GM19324 (cell line): ENCODE measurements around the gene INSR.
"Not testable (repeated sequence)": the region's sequence is repeated elsewhere in the genome, so short reads cannot be mapped to it uniquely, and the experiment has no call there.

Experiments used
- ATAC-seq: cut with Tn5 transposase; IDR thresholded peaks from one replicate; pipeline ENCODE4 v1.9.1; 2021; ENCODE audit warnings: mild to moderate bottlenecking, moderate library complexity; ENCODE audit not compliant: unreplicated experiment, low FRiP score

Gene INSR

DNA sequence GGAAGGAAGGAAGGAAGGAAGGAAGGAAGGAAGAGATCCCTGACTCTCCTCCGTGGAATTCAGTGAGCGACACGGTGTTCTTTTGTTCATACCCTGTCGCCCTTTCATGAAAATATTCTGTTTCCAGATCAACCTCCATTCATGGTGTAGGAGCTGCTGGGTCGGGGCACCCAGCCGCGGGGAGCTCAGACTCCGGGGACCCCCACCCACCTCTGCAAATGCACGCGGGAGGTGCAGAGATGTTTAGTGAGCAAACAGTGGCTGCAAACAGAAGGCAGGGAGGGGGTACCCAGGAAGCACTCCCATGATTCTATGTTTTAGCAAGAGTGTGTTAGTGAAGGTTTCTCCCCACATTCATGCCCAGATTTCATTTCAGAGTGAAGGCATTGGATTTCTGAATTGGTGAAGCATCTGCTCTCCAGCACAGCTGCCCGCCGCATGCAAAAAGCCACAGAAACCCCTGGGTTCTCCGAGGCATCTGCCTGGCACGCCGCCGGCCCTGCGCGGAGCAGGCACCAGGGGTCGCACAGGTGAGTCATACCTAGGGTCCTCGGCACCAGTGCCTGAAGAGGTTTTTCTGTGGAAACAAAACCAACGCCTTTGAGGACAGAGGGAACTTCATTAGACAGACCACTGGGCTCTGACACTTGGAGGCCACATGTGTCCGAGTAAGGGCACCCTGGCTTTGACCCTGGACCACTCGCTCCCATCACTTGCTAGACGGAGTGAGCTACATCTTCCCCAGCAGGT, 144.1 kb downstream of the INSR start:
- no peak for ATAC-seq

DNA sequence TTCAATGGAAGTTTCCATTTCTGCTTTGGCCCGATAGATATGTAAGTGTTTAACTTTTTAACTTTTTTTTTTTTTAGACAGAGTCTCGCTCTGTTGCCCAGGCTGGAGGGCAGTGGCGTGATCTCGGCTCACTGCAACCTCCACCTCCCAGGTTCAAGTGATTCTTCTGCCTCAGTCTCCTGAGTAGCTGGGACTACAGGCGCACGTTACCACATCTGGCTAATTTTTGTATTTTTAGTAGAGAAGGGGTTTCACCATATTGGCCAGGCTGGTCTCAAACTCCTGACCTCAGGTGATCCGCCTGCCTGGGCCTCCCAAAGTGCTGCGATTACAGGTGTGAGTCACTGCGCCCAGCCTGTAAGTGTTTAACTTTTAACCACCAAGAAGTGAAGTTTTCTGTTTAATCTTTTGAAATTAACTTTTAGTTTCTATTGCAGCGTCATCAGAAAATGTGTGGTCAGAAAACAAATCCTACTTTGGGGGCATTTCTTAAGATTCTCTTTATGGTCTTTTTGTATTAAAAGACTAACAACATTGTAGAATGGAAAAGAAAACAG, 147.0 kb downstream of the INSR start:
- not testable (repeated sequence) for ATAC-seq

DNA sequence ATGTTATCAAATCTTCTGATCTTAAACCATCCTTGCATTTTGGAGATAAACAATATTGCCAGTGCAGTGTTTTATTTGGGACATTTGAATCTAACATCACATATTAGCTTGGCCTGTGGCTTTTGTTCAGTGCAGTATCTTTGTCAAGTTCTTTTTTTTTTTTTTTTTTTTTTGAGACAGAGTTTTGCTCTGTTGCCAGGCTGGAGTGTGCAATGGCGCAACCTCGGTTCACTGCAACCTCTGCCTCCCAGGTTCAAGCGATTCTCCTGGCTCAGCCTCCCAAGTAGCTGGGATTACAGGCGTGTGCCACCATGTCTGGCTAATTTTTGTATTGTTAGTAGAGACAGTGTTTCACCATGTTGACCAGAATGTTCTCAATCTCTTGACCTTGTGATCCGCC, 148.1 kb downstream of the INSR start:
- ATAC-seq, result not testable (repeated sequence)

DNA sequence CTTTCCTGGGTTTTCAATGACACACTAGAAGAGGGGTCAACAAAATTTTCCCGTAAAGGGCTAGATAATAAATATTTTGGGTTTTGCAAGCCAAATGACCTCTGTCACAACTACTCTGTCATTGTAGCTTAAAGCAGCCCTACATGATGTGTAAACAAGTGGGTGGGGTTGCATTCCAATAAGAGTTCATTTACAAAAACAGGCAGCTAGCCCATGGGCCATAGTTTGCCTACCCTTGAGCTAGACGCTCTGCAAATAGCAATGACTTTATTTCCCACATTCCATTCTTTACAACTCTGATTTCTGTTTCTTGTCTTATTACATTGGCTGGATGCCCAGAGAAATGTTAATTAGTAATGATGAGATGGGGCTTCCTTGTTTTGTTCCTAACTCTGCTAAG, 148.7 kb downstream of the INSR start:
- ATAC-seq, result no peak

DNA sequence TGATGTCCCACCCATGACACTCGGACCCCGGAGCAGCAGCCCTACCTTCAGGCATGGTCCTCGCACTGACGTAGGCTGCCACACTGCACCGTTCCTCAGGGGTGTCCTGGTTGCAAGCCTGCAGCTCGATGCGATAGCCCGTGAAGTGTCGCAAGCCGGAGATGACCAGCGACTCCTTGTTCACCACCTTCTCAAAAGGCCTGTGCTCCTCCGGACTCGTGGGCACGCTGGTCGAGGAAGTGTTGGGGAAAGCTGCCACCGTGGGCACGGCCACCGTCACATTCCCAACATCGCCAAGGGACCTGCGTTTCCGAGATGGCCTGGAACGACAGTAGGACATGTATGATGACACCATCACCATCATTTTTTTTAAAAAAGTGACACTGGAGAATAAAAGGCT, 151.4 kb downstream of the INSR start:
- ATAC-seq, result no peak

DNA sequence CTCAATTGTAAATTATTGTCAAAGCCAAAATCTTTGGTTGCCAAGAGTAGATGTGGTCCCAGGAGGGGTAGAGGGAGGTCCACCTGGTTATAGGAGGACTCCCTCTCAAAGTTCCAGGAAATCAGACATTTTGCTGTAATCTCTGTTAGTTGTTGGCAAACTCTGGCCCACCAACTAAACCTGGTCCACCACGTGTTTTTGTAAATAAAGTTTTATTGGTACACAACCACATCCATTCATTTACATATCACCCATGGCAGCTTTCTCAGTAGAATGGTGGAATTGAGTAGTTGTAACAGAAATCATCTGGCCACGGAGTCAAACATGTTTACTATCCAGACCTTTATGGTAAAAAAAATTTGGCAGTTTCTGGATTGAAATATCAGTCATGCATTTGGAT, 154.1 kb downstream of the INSR start:
- ATAC-seq, result no peak

DNA sequence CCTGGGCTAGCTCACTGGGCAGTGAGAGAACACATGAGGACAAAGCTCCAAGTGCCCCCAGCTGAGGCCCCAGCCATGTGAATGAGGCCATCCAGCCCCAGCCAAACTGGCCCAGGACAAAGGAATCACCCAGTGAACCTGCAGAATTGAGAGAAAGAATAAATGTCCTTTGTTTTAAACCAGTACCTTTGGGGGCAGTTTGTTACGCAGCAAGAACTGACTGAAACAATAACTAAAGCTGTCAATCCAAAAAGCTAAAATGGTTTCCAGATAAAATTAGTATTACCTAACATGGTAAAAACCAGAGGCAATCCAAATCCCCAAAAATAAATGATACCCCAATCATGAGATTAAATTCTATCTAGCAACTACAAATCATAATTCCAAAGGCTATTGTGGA, 155.1 kb downstream of the INSR start:
- ATAC-seq, result no peak

DNA sequence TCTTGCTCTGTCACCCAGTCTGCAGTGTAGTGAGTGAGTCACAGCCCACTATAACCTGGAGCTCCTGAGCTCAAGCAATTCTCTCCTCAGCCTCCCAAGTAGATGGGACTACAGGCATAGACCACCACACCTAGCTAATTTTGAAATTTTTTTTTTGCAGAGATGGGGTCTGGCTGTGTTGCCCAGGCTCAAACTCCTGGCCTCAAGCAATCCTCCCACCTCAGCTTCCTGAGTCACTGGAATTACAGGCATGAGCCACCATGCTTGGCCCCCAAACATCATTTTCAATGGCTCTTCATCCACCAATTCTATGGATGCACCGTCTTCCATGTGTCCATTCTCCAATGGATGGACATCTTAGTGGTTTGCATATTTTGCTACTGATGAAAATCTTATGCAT, 155.8 kb downstream of the INSR start:
- no peak for ATAC-seq

DNA sequence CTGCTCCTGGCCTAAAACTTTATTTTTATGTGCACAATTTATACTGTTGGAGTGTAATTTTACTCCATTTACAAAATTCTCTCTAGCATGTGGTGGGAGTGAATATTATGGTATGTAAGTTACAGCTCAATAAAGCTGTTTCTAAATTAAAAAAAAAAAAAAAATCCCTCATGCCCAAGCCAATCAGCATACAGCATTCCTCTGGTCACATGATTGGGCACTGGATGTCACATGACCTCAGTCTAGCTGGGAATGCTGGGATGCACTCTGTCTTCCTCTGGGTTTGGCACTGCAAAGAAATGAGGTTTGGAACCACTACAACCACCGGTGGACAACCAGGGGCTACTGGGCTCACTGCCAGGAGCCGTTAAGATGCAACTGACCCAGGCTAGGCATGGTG, 157.1 kb downstream of the INSR start:
- no peak for ATAC-seq

DNA sequence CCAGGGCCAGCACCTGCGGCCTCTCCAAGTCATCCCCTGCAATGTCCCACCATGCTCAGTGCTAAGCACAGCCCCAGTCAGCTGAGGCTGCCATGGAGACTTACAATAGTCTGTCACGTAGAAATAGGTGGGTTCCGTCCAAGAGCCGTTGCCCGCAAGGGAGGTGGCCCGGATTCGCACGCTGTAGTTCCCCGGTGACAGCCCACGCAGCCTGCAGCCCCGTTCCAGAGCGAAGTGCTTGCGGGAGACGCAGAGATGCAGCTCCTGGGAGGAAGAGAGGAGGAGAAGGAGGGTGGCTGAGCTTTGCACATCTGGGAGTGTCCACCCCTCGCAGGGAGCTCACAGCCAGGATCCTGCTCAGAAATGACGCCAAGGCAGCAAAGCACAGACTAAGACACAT, 162.2 kb downstream of the INSR start:
- ATAC-seq, result no peak

DNA sequence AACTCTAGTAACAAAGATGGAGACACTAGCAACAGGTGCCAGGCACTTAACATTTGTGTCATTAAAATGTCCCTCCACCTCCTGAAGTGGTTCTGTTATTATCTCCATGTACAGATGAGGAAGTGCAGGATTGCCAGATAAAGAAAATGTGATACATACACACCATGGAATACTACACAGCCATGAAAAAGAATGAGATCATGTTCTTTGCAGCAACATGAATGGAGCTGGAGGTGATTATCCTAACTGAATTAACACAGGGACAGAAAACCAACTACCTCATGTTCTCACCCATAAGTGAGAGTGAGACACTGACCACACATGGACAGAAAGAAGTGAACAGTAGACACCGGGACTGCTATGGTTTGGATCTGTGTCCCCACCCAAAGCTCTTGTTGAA, 164.2 kb downstream of the INSR start:
- ATAC-seq, result no peak

DNA sequence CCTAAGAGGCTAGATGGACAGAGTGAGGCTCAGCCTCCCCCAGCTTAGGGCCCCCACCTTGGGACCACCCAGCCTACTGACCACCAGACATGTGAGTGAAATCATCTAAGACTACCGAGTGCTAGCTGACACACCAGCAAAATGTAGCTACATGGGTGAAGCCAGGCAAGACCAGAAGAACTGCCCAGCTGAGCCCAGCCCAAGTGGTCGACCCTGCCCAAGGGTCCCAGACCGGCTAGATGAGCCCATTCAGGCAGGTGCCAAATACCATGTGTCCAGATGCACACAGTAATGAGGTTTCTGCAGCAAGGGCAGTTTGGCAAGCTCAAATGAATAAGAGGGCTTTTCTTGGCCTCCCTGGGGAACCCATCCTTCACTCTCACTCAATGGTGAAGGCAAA, 168.1 kb downstream of the INSR start:
- no peak for ATAC-seq

DNA sequence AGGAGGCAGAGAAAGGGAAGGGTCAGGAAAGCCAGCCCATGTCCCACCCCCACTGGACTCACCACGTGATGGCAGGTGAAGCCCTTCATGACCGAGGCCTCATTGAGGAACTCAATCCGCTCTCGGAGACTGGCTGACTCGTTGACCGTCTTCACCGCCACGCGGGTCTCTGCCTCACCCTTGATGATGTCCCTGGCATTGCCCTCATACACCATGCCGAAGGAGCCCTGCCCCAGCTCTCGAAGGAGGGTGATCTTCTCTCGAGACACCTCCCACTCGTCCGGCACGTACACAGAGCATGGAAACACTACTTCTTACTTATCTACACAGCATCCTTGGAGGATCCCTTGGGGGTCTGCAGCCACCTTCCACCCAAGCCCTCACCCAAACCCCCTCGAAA, 169.0 kb downstream of the INSR start:
- no peak for ATAC-seq

DNA sequence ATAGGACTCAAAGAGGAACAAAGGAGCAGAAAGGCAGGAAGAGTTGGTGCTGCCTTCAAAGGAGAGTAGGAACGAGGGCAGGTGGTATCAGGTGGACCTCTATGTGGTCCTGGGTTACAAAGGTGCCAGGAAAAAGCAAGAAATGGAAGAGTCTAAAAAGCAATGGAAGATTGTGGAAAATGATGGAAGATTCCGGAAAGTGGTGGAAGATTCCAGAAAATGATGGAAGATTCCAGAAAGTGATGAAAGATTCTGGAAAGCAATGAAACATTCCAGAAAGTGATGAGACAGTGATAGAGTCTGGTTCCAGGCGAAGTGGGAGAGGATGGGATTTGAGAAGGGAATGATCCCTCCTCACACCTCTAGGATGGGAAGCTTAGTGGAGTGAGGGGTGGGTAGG, 169.4 kb downstream of the INSR start:
- ATAC-seq, result no peak

DNA sequence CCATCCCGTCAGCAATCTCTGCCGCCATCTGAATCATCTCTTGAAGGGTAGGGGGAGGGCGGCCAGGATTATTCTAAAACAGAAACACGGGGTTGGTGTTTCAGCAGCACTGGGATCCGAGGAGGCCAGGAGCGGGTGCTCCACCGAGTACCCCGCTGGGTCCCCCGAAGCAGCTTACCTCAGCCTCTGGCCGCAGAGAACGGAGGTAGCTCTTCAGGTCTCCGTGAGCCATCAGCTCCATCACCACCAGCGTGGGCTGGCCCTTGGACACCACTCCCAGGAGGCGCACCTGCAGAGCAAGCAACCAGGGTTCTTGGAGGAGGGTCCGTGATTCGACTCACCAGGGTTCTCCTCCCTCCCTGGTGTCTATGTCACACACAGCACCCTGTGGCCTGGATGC, 171.5 kb downstream of the INSR start:
- ATAC-seq, result no peak

DNA sequence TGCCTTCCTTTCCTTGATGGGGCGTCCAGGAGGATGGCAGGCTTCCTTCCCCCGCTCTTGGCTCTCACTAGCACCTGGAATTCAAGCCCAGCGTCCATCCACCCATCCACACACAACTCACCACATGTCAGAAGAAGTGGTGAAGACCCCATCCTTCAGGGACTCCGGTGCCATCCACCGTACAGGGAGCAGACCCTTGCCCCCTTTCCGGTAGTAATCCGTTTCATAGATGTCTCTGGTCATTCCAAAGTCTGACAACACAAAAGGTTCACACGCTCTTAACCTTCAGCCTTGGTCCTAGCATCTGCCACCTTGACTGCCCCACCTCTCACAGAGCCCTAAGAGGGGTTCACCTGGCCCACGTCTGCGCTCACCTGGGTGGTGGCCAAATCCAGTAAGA, 173.7 kb downstream of the INSR start:
- no peak for ATAC-seq

DNA sequence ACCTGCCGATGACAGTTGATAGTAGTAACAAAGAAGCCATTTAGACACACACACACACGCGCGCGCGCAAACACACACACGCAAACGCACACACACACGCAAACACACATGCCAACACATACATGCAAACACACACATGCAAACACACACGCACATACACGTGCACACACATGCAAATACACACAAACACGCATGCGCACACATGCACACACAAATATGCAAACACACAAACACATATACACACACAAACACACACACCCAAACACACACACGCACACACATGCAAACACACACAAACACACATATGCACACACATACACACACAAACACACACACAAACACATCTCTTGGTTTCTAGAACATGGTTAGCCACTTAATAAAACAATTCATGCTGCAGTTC, 174.6 kb downstream of the INSR start:
- ATAC-seq, result no peak

DNA sequence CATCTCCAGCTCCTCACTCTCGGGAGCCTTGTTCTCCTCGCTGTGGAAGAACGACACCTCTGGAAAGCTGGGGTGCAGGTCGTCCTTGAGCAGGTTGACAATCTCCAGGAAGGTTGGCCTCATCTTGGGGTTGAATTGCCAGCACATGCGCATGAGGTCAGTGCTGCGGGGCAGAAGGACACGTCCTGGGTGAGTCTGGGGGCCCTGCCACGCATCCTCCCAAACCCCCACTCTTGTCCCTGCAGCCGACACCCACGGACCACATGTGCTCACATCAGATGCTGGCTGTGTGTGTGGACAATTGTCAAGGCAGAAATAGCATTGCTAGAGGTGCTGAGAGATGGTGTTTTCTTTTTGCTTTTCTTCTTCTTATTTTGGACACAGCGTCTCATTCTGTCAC, 177.0 kb downstream of the INSR start:
- ATAC-seq, result no peak

DNA sequence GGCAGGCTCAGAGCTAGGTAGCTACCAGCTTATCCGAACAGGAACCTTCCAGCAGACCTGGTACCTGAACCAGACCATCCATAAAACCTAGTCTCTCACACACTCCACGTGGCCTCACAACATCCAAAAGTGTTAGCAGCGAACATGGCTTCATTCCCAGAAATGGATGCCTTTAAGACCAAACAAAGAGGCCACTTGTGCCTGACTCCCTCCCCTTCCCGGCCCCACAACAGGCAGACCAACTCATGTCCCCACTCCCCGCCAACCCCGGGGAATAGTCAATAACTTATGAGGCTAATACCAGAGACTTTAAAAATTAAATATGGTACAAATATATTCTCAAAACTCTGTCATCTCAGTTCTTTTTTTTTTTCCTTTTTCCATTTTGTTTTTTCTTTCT, 178.5 kb downstream of the INSR start:
- ATAC-seq, result no peak

DNA sequence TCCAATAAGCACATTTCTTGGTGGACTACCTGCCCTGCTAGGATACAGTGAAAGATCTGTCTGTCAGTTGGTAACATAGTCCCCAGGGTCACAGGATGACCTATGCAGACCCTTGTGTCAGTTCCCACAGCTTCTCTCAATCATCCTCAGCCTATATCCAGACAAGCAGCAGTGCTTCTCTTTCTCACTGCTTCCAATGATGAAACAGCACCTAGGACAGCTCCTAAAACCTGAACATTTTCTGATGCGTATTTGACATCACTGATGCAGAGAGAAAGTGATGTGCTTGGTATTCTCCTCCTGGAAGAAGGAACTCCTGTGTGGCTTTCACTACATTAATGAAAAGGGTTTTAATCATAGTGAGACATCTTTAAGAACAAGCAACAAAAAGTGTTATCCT, 181.0 kb downstream of the INSR start:
- ATAC-seq, result no peak

DNA sequence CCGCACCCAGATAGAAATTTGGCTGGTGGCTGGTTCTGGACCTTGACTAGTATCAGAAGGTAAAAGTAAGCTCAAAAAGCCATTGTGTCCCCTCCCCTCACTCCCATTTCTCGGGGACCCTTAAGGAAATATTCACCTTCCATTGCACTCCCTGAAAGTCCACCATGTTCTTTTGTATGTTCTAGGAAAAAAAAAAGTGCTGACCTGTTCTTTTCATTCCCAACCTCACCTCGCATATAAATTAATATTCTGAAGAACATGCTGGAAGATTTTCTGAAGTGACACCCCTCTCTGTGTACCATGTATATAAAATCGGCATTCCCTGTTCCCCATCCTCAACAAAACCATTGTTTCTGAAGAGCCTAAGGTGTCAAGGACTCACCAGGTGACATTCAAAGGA, 181.5 kb downstream of the INSR start:
- no peak for ATAC-seq

DNA sequence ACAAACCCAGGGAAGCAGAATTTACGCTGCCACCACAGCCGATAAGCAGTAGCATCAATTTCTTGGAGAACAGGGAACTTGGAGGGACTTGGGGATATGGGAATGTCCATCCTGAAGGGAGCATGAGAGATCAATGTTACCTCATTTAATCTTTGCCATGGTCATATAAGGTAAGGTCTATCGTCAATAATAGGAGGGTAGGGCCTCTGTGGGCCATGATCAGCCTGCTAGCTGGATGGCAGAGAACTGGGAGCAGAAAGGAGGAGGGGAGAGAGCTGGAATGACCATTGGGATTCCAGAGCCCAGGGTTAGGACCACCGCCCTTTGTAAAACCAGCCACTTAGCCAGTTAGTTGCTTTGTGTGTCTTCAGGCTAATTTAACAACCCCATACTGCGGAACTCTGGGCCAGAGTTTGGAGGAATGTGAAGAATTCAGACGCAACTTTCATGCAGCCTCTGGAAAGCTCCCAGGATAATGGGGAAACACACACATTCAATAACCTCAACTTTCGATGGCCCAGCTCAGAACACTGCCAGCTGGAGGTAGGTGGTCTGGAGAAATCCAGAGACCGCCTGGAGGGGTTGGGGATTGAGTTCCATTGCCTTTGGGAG, 184.4 kb downstream of the INSR start:
- ATAC-seq, result no peak
